ENCODE results near the gene SLC24A3. TPM values are rescaled to one million over a fixed set of nuclear protein-coding genes. Genes with fewer than 3 reads are reported as not detected.

SLC24A3 gene
- total RNA-seq, 2 experiments from 2014 or later: not detected

GRCh38 chr20:19213946-19214490 is 1.6 kb downstream of the SLC24A3 start:
- DNase-seq: no peak
- peaks cover 52% of the 10 kb centered on the region for H3K27me3 Mint-ChIP-seq
- no peaks in the 10 kb centered on the region for H3K9me3 Mint-ChIP-seq (ENCODE audit: low read depth)
- H3K4me3 Mint-ChIP-seq: no peak overlapping the region
- CTCF ChIA-PET: interaction anchor here (0.6 to 1.3 kb wide), 2 partner anchors 9 to 1529 kb away, joined by 3 to 4 read pairs; no protein-coding TSS in a partner anchor
- no peaks in the 10 kb centered on the region for H3K36me3 Mint-ChIP-seq
- H3K27ac Mint-ChIP-seq: no peak overlapping the region
- peaks cover 1% of the 10 kb centered on the region for H3K4me1 Mint-ChIP-seq
- no peak for ATAC-seq

- H3K4me1 Mint-ChIP-seq: peaks cover 1% of the 10 kb centered on the region
- ATAC-seq: no peak
- CTCF ChIA-PET: no interaction called here
These were observed 6.0 kb downstream of the SLC24A3 start for GRCh38 chr20:19218411-19218810.

GRCh38 chr20:19222520-19223040 is 10.1 kb downstream of the SLC24A3 start:
- CTCF ChIA-PET: no interaction called here
- DNase-seq: no peak
- H3K27ac Mint-ChIP-seq: no peak overlapping the region
- peaks cover 4% of the 10 kb centered on the region for H3K9me3 Mint-ChIP-seq (ENCODE audit: low read depth)
- no peak for ATAC-seq
- H3K4me3 Mint-ChIP-seq: no peak overlapping the region
- peaks cover 5% of the 10 kb centered on the region for H3K27me3 Mint-ChIP-seq
- H3K4me1 Mint-ChIP-seq: no peaks in the 10 kb centered on the region
- no peaks in the 10 kb centered on the region for H3K36me3 Mint-ChIP-seq

More at GRCh38 chr20:19218411-19218810, 6.0 kb downstream of the SLC24A3 start:
- DNase-seq: no peak
- no peaks in the 10 kb centered on the region for H3K9me3 Mint-ChIP-seq (ENCODE audit: low read depth)
- H3K4me3 Mint-ChIP-seq: no peak overlapping the region
- no peaks in the 10 kb centered on the region for H3K36me3 Mint-ChIP-seq
- H3K27ac Mint-ChIP-seq: no peak overlapping the region
- H3K27me3 Mint-ChIP-seq: peaks cover 27% of the 10 kb centered on the region

GRCh38 chr20:19223640-19224039 is 11.2 kb downstream of the SLC24A3 start:
- Mint-ChIP-seq H3K27me3 (peaks cover 5% of the 10 kb centered on the region), H3K36me3 (no peaks in the 10 kb centered on the region), H3K9me3 (ENCODE audit: low read depth) (peaks cover 4% of the 10 kb centered on the region), H3K4me3 (no peak overlapping the region), H3K4me1 (no peaks in the 10 kb centered on the region), H3K27ac (no peak overlapping the region)
- CTCF ChIA-PET: no interaction called here
- DNase-seq (no peak), ATAC-seq (no peak)

- CTCF ChIA-PET: no interaction called here
- DNase-seq: no peak
- no peak for ATAC-seq
- no peak overlapping the region for H3K4me3 Mint-ChIP-seq
- H3K27me3 Mint-ChIP-seq: no peaks in the 10 kb centered on the region
- H3K4me1 Mint-ChIP-seq: no peaks in the 10 kb centered on the region
- H3K9me3 Mint-ChIP-seq (ENCODE audit: low read depth): no peaks in the 10 kb centered on the region
- H3K27ac Mint-ChIP-seq: no peak overlapping the region
- no peaks in the 10 kb centered on the region for H3K36me3 Mint-ChIP-seq
These were observed 19.1 kb downstream of the SLC24A3 start for GRCh38 chr20:19231359-19232035.

GRCh38 chr20:19232997-19233794 is 20.8 kb downstream of the SLC24A3 start:
- H3K36me3 Mint-ChIP-seq: no peaks in the 10 kb centered on the region
- H3K4me3 Mint-ChIP-seq: no peak overlapping the region
- no peak for ATAC-seq
- H3K27me3 Mint-ChIP-seq: no peaks in the 10 kb centered on the region
- H3K4me1 Mint-ChIP-seq: no peaks in the 10 kb centered on the region
- DNase-seq: no peak
- no peaks in the 10 kb centered on the region for H3K9me3 Mint-ChIP-seq (ENCODE audit: low read depth)
- no peak overlapping the region for H3K27ac Mint-ChIP-seq
- CTCF ChIA-PET: no interaction called here

DNA sequence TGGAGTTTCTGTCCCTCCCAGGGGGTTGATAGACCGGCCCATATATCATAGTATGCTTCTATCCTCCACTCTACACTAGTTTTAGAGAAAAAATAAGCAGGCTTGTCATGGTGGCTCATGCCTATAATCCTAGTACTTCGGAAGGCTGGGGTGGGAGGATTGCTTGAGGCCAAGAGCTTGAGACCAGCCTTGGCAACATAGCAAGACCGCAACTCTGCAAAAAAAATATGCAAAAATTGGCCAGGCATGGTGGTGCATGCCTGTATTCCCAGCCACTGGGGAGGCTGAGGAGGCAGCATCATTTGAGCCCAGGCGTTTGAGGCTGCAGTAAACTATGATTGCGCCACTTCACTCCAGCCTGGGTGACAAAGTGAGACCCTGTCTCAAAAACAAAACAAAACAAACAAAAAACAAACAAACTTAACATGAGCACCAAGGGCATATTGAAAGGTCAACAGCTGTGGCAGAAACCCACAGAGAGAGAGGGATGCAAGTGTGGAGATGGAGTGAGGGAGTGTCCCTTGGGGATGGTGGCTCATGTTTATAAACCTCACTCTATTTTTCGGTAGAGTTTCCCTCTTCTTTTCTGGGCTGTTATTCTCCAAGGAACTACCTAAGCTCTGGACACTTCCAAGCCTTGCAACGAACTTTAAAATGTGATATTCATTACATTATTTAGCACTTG is 24.1 kb downstream of the SLC24A3 start:
- no peak overlapping the region for H3K27ac Mint-ChIP-seq
- no peaks in the 10 kb centered on the region for H3K4me1 Mint-ChIP-seq
- no peak overlapping the region for H3K4me3 Mint-ChIP-seq
- DNase-seq (no peak), ATAC-seq (no peak)
- no peaks in the 10 kb centered on the region for H3K27me3 Mint-ChIP-seq
- CTCF ChIA-PET: no interaction called here
- H3K9me3 Mint-ChIP-seq (ENCODE audit: low read depth): no peaks in the 10 kb centered on the region
- no peaks in the 10 kb centered on the region for H3K36me3 Mint-ChIP-seq

DNA sequence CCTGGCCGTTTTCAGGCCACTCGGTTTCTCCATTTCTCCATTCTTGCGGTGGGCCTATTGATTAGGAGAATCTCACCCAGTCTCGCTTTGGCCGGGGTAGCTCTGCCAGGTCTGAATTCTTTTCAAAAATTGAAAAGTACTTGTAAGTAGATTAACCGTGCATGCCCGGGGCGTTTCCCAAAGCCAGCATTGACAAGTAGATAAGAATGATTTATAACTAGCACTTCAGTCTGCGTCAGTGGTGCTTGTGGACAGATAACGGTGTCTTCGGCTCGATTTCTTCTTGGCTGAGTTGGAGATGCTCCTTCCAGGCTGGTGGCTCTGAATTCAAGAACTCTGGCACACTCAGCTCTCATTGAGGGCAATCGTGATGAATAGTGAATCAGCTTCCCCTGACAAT is 29.0 kb downstream of the SLC24A3 start:
- no peak overlapping the region for H3K27ac Mint-ChIP-seq
- no peak for ATAC-seq
- no peaks in the 10 kb centered on the region for H3K4me1 Mint-ChIP-seq
- no peaks in the 10 kb centered on the region for H3K36me3 Mint-ChIP-seq
- H3K9me3 Mint-ChIP-seq (ENCODE audit: low read depth): no peaks in the 10 kb centered on the region
- CTCF ChIA-PET: no interaction called here
- H3K4me3 Mint-ChIP-seq: no peak overlapping the region
- no peak for DNase-seq
- no peaks in the 10 kb centered on the region for H3K27me3 Mint-ChIP-seq

- no peaks in the 10 kb centered on the region for H3K9me3 Mint-ChIP-seq (ENCODE audit: low read depth)
- ATAC-seq (no peak), DNase-seq (no peak)
- no peaks in the 10 kb centered on the region for H3K27me3 Mint-ChIP-seq
- no peaks in the 10 kb centered on the region for H3K4me1 Mint-ChIP-seq
- no peak overlapping the region for H3K4me3 Mint-ChIP-seq
- no peaks in the 10 kb centered on the region for H3K36me3 Mint-ChIP-seq
- no peak overlapping the region for H3K27ac Mint-ChIP-seq
- CTCF ChIA-PET: no interaction called here
These were observed 31.8 kb downstream of the SLC24A3 start for GRCh38 chr20:19244291-19244690.

- H3K9me3 Mint-ChIP-seq (ENCODE audit: low read depth): no peaks in the 10 kb centered on the region
- H3K36me3 Mint-ChIP-seq: no peaks in the 10 kb centered on the region
- no peak overlapping the region for H3K4me3 Mint-ChIP-seq
- CTCF ChIA-PET: no interaction called here
- H3K4me1 Mint-ChIP-seq: no peaks in the 10 kb centered on the region
- ATAC-seq: no peak
- H3K27me3 Mint-ChIP-seq: no peaks in the 10 kb centered on the region
- H3K27ac Mint-ChIP-seq: no peak overlapping the region
- no peak for DNase-seq
These were observed 36.9 kb downstream of the SLC24A3 start for GRCh38 chr20:19249106-19249879.

GRCh38 chr20:19250346-19250745 is 37.9 kb downstream of the SLC24A3 start:
- no peak for ATAC-seq
- Mint-ChIP-seq H3K36me3 (no peaks in the 10 kb centered on the region), H3K4me3 (no peak overlapping the region), H3K9me3 (ENCODE audit: low read depth) (no peaks in the 10 kb centered on the region), H3K27ac (no peak overlapping the region), H3K27me3 (no peaks in the 10 kb centered on the region), H3K4me1 (no peaks in the 10 kb centered on the region)
- DNase-seq: no peak
- CTCF ChIA-PET: no interaction called here

DNA sequence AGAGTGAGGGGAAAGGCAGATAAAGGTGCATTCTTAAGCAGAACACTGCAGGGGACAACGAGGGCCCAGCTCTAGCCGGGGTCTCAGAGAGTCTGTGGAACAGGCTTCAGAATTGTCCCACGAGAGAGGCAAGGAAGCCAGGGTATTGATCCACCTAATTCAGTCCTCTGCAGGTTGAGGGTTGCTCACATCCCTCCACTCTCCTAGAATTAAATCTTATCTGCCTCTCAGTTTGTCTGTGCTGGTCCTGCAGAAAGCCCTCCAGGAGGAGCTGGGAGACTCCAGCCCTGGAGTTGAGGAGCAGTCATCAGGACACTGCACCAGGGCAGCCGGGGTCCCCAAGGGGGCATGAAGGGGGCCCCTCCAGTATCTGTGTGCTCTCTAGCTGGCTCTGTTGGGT is 39.1 kb downstream of the SLC24A3 start:
- Mint-ChIP-seq H3K36me3 (no peaks in the 10 kb centered on the region), H3K27ac (no peak overlapping the region), H3K27me3 (no peaks in the 10 kb centered on the region), H3K4me3 (no peak overlapping the region), H3K4me1 (no peaks in the 10 kb centered on the region), H3K9me3 (ENCODE audit: low read depth) (no peaks in the 10 kb centered on the region)
- ATAC-seq: no peak
- no peak for DNase-seq
- CTCF ChIA-PET: no interaction called here

GRCh38 chr20:19251958-19252357 is 39.5 kb downstream of the SLC24A3 start:
- H3K36me3 Mint-ChIP-seq: no peaks in the 10 kb centered on the region
- no peaks in the 10 kb centered on the region for H3K27me3 Mint-ChIP-seq
- ATAC-seq (no peak), DNase-seq (no peak)
- CTCF ChIA-PET: no interaction called here
- H3K9me3 Mint-ChIP-seq (ENCODE audit: low read depth): no peaks in the 10 kb centered on the region
- no peaks in the 10 kb centered on the region for H3K4me1 Mint-ChIP-seq
- no peak overlapping the region for H3K4me3 Mint-ChIP-seq
- no peak overlapping the region for H3K27ac Mint-ChIP-seq
